ENCODE results near the gene FIGLA.
"Not testable (repeated sequence)": the region's sequence is repeated elsewhere in the genome, so short reads cannot be mapped to it uniquely, and the experiment has no call there.

FIGLA gene

DNA sequence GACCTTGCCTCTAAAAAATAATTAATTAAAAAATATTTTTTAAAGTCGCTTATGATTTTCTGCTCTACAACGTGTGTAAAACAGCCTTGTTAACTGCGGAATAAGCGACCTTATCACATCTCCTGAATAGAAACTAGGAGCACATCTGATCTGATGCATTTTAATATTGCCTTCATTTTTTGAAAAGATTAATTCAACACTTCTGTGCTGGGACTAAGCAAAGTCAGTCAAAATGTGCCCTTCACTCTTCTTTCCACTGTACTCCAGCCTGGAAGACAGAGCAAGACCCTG lies 17.3 kb upstream of the FIGLA start:
- DNase-seq (ENCODE audit: low spot score), result no peak

GRCh38 chr2:70807102-70807827 lies 16.8 kb upstream of the FIGLA start:
- DNase-seq (ENCODE audit: low spot score), result no peak

DNA sequence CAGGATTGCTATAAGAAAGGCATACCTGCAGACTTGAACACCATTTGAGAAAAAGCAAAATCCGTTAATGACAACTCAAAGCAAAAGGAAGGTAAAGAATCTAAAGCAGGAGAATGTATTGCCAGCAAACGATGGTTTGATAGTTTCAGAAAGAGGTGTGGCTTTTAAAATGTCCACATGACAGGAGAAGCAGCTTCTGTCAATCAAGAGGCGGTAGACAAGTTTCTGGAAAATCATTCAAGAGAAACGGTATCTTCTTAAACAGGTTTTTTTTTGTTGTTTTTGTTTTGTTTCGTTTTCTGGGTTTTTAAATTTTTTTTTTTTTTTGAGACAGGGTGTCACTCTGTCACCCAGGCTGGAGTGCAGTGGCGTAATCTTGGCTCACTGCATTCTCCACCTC lies 16.2 kb upstream of the FIGLA start:
- DNase-seq (ENCODE audit: low spot score), result no peak

- DNase-seq (ENCODE audit: low spot score), result no peak
Observed at GRCh38 chr2:70806013-70806412, 15.6 kb upstream of the FIGLA start.

DNA sequence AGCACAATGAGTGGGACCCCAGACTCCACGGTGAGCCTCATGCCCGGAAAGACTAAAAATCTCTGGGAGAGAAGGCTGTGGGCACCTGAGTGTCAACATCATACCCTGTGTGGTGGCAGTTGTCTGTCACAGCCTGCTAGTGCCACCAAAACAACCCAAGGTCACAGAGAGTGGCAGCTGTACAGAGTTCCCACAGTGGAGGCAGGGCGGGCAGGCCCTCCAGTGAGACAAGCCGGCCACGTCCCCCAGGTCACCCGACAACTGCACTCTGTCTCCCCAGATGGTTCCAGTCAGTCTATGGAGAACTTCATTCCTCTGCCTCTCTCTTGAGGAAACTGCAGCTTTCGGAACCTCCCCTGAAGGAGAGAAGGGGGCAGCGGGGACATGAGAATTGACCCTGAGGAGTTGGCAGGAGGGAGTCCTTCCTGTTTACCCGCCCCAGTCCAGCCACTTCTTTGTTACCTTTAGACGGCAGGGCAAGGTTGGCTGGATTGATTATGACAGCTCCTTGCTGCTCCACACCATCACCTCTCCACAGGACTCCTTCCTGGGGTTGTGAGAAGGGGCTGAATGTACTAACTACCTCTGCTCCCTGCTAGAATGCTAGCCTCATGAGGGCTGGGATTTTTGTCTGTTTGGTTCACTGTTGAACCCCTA lies 11.3 kb upstream of the FIGLA start:
- DNase-seq (ENCODE audit: low spot score), result no peak

GRCh38 chr2:70799706-70800105 lies 9.3 kb upstream of the FIGLA start:
- DNase-seq (ENCODE audit: low spot score), result no peak

DNA sequence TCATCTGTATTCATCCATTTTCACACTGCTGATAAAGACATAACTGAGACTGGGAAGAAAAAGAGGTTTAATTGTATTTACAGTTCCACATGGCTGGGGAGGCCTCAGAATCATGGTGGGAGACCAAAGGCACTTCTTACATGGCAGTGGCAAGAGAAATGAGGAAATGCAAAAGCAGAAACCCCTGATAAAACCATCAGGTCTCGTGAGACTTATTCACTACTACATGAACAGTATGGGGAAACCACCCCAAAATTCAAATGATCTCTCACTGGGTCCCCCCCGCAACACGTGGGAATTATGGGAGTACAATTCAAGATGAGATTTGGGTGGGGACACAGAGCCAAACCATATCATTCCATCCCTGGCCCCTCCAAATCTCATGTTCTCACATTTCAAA lies 7.6 kb upstream of the FIGLA start:
- not testable (repeated sequence) for DNase-seq (ENCODE audit: low spot score)

DNA sequence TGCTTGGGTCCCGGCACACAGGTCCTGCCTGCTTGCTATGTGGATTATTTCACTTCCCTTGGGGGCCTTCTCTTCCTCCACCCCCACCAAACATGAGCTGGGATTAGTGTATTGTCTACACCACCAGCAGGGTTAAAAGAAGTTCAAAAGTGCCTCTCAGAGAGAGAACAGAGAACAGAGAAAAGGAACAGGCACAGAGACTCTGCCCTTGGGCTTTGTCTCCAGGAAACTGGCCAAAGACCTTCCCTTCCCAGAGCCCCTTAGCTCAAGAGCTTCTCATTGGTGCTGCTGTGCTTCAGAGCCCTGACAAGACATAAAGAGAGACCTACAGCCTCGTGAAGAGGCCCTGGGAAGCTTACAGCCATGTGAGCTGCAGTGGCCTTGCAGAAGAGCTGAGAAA lies 7.1 kb upstream of the FIGLA start:
- DNase-seq (ENCODE audit: low spot score), result no peak

- DNase-seq (ENCODE audit: low spot score), result no peak
Observed at GRCh38 chr2:70796262-70796661, 5.8 kb upstream of the FIGLA start.

DNA sequence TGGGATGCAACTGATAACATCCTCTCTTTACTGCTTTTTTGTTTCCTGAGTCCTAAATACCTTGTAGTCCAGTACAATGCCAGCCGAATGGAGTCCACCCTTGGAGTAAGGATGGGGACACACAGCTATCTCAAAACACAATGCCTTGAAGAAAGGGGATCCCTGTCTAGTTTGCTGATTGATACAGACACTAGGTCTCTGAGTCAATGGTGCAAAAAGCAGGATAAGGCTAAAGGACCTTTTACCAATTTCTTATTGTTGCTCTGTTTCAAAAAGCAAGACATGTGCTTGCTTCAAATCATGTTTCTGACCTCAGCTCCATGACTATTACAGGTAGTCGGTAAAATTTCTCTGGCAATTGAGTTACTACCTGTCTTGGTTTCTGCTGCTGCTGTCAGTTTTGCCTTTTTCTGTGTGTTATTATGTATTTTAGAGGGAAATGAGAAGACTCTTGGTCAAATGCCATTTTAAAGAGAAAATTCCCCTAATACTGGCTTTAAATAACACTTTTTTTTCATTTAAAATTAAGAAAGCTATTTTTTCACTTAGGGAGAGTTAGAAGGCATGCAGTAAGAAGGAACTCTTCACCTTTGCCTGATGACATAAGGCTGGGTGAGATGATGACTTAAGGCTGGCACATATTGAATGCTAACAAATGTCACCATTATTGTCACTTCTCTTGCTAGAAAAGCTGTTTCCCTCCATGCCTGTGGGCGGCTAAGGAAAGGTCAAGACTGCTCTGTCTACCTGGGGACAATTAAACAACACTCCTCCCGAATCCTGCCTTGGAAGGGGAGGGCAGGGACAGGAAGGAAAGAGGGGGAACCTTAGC lies 4.9 kb upstream of the FIGLA start:
- DNase-seq (ENCODE audit: low spot score), result no peak

- no peak for DNase-seq (ENCODE audit: low spot score)
Observed at GRCh38 chr2:70793450-70793849, 3.0 kb upstream of the FIGLA start.

DNA sequence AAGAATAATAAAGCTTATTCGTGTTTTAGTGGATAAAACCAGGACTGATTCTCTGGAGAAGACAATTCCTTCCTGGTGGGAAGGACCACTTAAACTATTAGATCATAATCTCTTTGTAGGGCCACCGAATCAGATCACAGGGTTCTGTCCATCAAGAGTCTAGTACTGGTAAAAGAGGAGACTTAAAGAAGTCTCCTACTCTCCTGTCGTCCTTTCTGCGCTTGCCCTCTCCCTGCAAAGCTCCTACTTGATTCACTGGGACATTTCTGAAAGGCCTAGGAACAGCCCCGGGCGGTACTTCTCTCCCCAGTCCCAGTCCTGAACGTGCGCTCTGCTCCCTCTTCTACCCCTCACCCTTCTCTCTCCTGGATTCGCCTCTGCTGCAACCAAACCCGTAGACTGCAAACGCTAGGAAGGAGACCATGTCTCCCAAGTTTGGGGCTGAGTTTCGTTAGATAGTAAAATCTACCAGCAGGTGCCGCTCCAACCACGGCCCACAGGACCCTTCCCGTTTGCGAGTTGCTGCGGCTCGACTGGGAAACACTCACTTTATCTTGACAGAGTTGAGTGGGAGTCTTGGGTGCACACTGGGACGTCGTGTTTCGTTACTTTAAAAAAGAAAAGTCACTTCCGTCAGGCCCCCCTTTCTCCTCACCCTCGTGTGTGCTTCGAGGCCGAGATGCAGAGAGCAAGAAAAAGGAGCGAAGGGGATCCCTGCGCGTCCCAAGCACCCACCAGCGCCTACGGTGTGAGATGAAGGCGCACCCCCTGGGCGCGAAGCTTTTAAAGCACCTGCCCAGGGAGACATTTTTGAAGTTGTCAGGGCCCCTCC lies 923 bp downstream of the FIGLA start:
- DNase-seq (ENCODE audit: low spot score), result peak; percentile 56

- peak; percentile 23 for DNase-seq (ENCODE audit: low spot score)
Observed at GRCh38 chr2:70785137-70785911, 5.1 kb downstream of the FIGLA start.

DNA sequence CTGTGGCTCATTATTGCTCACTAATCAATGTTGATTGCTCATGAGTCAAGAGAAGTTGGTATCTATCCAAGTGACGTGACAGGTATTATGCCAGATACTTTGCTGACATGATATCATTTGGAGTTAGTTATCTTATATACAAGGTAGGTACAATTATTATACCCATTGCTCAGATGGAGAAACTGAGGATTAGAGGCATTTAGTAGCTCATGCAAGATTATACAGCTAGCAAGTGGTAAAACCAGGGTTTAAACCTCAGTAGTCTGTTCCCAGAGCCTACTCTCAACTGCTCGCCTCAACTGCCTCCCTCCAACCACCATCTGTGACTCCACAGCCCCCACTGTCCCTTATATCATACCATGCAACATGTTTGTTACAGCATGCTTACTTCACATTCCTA lies 6.1 kb downstream of the FIGLA start:
- DNase-seq (ENCODE audit: low spot score), result no peak

DNA sequence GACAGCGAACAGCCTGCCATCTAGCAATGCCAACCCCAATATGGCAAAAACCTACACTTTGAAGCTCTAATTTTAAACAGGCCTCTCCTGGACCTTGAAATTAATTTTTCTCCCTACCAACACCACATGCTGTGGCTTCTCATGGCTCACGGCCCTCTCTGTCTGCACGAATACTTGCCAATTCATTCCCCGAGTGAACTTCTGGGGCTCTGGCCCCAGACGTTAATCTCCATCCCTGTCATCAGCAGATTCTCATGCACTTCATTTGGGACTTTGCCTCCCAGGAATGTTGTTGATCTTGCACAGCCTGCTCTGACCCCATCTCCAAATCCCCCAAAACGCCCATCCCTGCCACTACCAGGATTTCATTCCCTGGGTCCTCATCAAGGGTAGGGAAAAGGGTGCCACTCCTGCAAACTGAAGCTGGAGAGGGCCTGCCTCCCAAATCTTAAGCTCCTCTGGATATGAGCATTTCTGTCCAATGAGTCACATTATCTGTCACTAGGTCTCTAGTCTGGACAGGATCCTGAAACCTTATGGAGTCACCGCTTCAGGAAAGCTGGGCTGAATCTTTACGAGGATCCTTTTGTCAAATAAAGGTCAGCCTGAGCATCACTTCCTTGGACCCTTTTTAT lies 10.4 kb downstream of the FIGLA start:
- no peak for DNase-seq (ENCODE audit: low spot score)

GRCh38 chr2:70779491-70779890 lies 11.0 kb downstream of the FIGLA start:
- no peak for DNase-seq (ENCODE audit: low spot score)

GRCh38 chr2:70778676-70779075 lies 11.8 kb downstream of the FIGLA start:
- no peak for DNase-seq (ENCODE audit: low spot score)

DNA sequence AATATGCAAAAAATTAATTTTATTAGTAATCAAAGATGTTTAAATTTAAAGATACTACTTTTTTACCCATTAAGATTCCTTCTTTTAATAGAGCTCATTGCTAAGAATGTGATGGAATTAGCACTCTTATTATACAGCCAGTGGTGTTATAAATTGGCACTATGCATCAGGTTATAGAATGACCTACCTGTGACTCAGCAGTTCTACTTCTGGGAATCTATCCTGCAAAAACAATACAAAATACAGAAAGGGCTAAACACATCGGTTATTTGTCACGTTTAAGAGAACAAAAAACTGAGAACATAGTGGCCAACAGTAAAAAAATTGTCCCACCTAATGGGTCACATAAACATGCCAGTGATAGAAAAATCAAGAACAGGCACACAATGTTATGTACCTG lies 13.0 kb downstream of the FIGLA start:
- no peak for DNase-seq (ENCODE audit: low spot score)

GRCh38 chr2:70776266-70776665 lies 14.2 kb downstream of the FIGLA start:
- no peak for DNase-seq (ENCODE audit: low spot score)

DNA sequence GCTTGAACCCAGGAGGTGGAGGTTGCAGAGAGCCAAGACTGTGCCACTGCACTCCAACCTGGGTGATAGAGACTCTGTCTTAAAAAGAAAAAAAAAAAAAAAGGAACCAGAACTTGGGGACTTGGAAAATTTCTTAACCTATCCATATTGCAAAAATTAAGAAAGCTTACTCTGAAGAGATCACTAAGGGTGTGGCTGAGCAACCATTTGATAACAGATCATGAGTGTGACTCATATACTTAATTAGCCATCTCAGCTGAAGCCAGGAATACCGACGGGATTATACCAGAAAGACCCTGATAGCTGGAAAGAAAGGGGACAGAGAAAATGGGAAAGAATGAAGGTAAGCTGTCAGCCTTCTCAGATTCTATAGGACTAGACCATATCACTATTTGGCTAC lies 15.3 kb downstream of the FIGLA start:
- no peak for DNase-seq (ENCODE audit: low spot score)

DNA sequence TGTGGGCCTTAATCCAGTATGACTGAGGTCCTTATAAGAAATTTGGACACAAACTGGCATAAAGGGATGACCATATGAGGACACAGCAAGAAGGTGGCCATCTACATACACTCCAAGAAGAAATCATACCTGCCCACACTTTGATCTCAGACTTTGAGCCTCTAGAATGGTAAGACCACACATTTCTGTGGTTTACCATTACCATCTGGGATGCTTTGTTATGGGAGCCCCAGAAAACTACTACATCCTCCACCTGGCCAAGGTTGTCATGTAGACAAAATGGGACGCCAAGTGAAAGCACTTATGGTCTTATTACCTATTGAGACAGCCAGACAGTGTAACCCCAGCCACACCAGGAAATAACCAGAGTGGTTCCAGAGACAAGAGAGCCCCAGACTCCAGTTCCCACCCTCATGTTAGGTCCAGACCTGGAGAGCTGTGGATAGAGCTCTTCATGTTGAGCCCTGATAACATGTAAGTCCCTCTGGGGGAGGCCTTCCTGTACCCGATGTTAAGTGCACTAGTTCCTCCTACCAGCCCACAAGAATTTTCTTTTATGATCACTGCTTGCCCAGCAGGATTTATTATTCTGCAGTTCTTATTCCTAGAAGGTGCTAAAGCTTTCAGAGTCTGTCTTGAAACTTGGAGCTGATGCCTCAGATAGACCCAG lies 17.8 kb downstream of the FIGLA start:
- no peak for DNase-seq (ENCODE audit: low spot score)
